ENCODE results near the gene TSTD1. TPM values are rescaled to one million over a fixed set of nuclear protein-coding genes. Genes with fewer than 3 reads are reported as not detected.

Gene TSTD1
- total RNA-seq, 1 experiment from 2014 or later = 74.5 TPM

GRCh38 chr1:161038523-161039153 is at the start of gene TSTD1 (continued):
- 0 out of 2 replicates have a peak, but pooled peaks have one; percentile 38 for TF ChIP-seq ZNF281 (CRISPR knock-in tag; IDR thresholded peaks at IDR 0.05)
- 0 out of 2 replicates have a peak, but pooled peaks have one; percentile 39 for TF ChIP-seq NFATC4 (CRISPR knock-in tag; IDR thresholded peaks at IDR 0.05)
- TF ChIP-seq AR (CRISPR knock-in tag; IDR thresholded peaks at IDR 0.05) = no peak
- TF ChIP-seq ZNF263 (CRISPR knock-in tag; IDR thresholded peaks at IDR 0.05; ENCODE audit: low read depth) = no peak
- TF ChIP-seq STAT6 (CRISPR knock-in tag; conservative IDR thresholded peaks at IDR 0.05; ENCODE audit: low read depth) = no peak
- TF ChIP-seq GABPB1 (CRISPR knock-in tag; IDR thresholded peaks at IDR 0.05) = no peak
- no peak for TF ChIP-seq ZNF512 (CRISPR knock-in tag; IDR thresholded peaks at IDR 0.05; ENCODE audit: borderline replicate concordance)
- TF ChIP-seq RELA (CRISPR knock-in tag; IDR thresholded peaks at IDR 0.05; ENCODE audit: borderline replicate concordance) = peak; percentile 33; the same call in 1 of the 2 replicates
- TF ChIP-seq CDX4 (CRISPR knock-in tag; IDR thresholded peaks at IDR 0.05; ENCODE audit: borderline replicate concordance) = no peak
- TF ChIP-seq SMAD4 (CRISPR knock-in tag; IDR thresholded peaks at IDR 0.05) = 0 out of 2 replicates have a peak, but pooled peaks have one; percentile 50
- no peak for TF ChIP-seq GRHL2 (CRISPR knock-in tag; IDR thresholded peaks at IDR 0.05; ENCODE audit: insufficient replicate concordance, severe bottlenecking)
- TF ChIP-seq AFF4 (CRISPR knock-in tag; IDR thresholded peaks at IDR 0.05; ENCODE audit: borderline replicate concordance) = 0 out of 2 replicates have a peak, but pooled peaks have one; percentile 45
- TF ChIP-seq KAT7 (CRISPR knock-in tag; IDR thresholded peaks at IDR 0.05; ENCODE audit: borderline replicate concordance) = 0 out of 2 replicates have a peak, but pooled peaks have one; percentile 55
- 0 out of 2 replicates have a peak, but pooled peaks have one; percentile 55 for TF ChIP-seq EMX1 (CRISPR knock-in tag; IDR thresholded peaks at IDR 0.05)
- no peak for TF ChIP-seq ZNF121 (CRISPR knock-in tag; IDR thresholded peaks at IDR 0.05)
- 0 out of 2 replicates have a peak, but pooled peaks have one; percentile 78 for TF ChIP-seq ARID4B (CRISPR knock-in tag; IDR thresholded peaks at IDR 0.05; ENCODE audit: borderline replicate concordance)
- no peak; the same call in none of the 2 replicates for TF ChIP-seq ESRRA (CRISPR knock-in tag; IDR thresholded peaks at IDR 0.05; ENCODE audit: borderline replicate concordance)
- TF ChIP-seq ZNF396 (CRISPR knock-in tag; IDR thresholded peaks at IDR 0.05; ENCODE audit: borderline replicate concordance) = no peak

All from WTC11 (cell line).